Right cardiac atrium (tissue), 5 donors: Measurements from ENCODE around the gene TBKBP1. TPM values are rescaled to one million over a fixed set of nuclear protein-coding genes. Genes with fewer than 3 reads are reported as not detected.

Source experiments
- ATAC-seq, 2 donors: fragments of 200-7000 bp; cut with Tn5 transposase; one replicate each; pipeline versions ENCODE4 v1.8.0 to v1.9.1; 2020; ENCODE audit warnings: moderate library complexity in 2 of 2, mild to moderate bottlenecking in 1 of 2
- DNase-seq, 3 donors: peaks; one replicate each; pipeline ENCODE4 v3.0.0-alpha.2; 2020
- H3K27ac ChIP-seq: one replicate; pipeline ENCODE4 v1.5.1; 2013; ENCODE audit warnings: mild to moderate bottlenecking, low read length, control low read depth, moderate library complexity
- H3K27me3 ChIP-seq: one replicate; pipeline ENCODE4 v1.6.1; 2013; ENCODE audit not compliant: control insufficient read depth, insufficient read depth
- H3K4me1 ChIP-seq: one replicate; pipeline ENCODE4 v1.6.1; 2013; ENCODE audit warnings: low read length; ENCODE audit not compliant: control insufficient read depth, insufficient read depth
- H3K4me3 ChIP-seq: one replicate; pipeline ENCODE4 v1.5.1; 2013; ENCODE audit warnings: low read length, control low read depth
- H3K9me3 ChIP-seq: one replicate; pipeline ENCODE4 v1.6.1; 2013; ENCODE audit warnings: low read length; ENCODE audit not compliant: control insufficient read depth
- WGBS: extraction: QIAGEN DNeasy Blood & Tissue Kit; methylation state at CpG from one replicate; pipeline ENCODE4 v1.1.7; 2013; 5-methylcytosine and 5-hydroxymethylcytosine counted together
- intact Hi-C, 4 donors: fragments of 100-400 bp; cut with DNase I; formaldehyde crosslinking; loops; one replicate each; pipeline versions ENCODE4 v1.11.0 to v1.14.0; 2022 to 2023
- polyA plus RNA-seq: library from polyadenylated mRNA; stranded (reverse); fragments of 200-250 nt; gene quantifications from one replicate; pipeline ENCODE4 v1.2.3, GENCODE V29; 2013
- total RNA-seq, 4 donors: library from RNA; stranded (reverse); fragmentation: NEBNext Ultra II Directional; extraction: Animal tissue kit (Norgen Biotek cat#: 25700); gene quantifications; one replicate each; pipeline ENCODE4 v1.2.1, GENCODE V29; 2021
- donor health status: healthy with polysubstance abuse.
- donor health status: DM: no; HTN: yes; CAD: no.
- donor health status: DM: no; HTN: no; CAD: no.
- donor health status: DM: no; HTN: yes; CAD: no; lungs with severe emphysema.
- donor health status: DM: yes; HTN: yes; CAD: no.

The TBKBP1 gene
- total and polyA plus RNA-seq, 5 donors: 17.5 to 27.0 (median 21.5) TPM

- WGBS: 52% methylated on average over 2 of the region's 2 CpGs
- Histone ChIP-seq H3K4me1 (no peaks in the 10 kb centered on the region), H3K4me3 (no peak overlapping the region), H3K27ac (no peak overlapping the region), H3K9me3 (no peaks in the 10 kb centered on the region), H3K27me3 (no peaks in the 10 kb centered on the region)
- ATAC-seq (no peak), DNase-seq (no peak)
- intact Hi-C loops: no loop called here
Observed at GRCh38 chr17:47717261-47717697, 23.3 kb downstream of the TBKBP1 start.

GRCh38 chr17:47717979-47718621 is 24.1 kb downstream of the TBKBP1 start:
- Histone ChIP-seq H3K4me3 (no peak overlapping the region), H3K9me3 (no peaks in the 10 kb centered on the region), H3K27me3 (no peaks in the 10 kb centered on the region), H3K27ac (no peak overlapping the region), H3K4me1 (no peaks in the 10 kb centered on the region)
- DNase-seq (no peak), ATAC-seq (no peak)
- WGBS: 36% methylated on average over 9 of the region's 9 CpGs
- intact Hi-C loops: no loop called here

- intact Hi-C loops: no loop called here
- DNase-seq: no peak
- ATAC-seq: no peak
- Histone ChIP-seq H3K27ac (no peak overlapping the region), H3K9me3 (no peaks in the 10 kb centered on the region), H3K4me3 (no peak overlapping the region), H3K4me1 (no peaks in the 10 kb centered on the region), H3K27me3 (no peaks in the 10 kb centered on the region)
- WGBS: 49% methylated on average over 8 of the region's 8 CpGs
Observed at GRCh38 chr17:47718634-47719405, 24.9 kb downstream of the TBKBP1 start.

GRCh38 chr17:47719411-47720152 is 25.6 kb downstream of the TBKBP1 start:
- no peak overlapping the region for H3K27ac ChIP-seq
- no peak overlapping the region for H3K4me3 ChIP-seq
- no peaks in the 10 kb centered on the region for H3K9me3 ChIP-seq
- 70% methylated on average over 9 of the region's 9 CpGs for WGBS
- DNase-seq: no peak
- no peak for ATAC-seq
- H3K4me1 ChIP-seq: no peaks in the 10 kb centered on the region
- intact Hi-C loops: no loop called here
- H3K27me3 ChIP-seq: no peaks in the 10 kb centered on the region

GRCh38 chr17:47720196-47720595 is 26.2 kb downstream of the TBKBP1 start:
- H3K9me3 ChIP-seq: no peaks in the 10 kb centered on the region
- intact Hi-C loops: no loop called here
- no peak overlapping the region for H3K4me3 ChIP-seq
- 60% methylated on average over 11 of the region's 11 CpGs for WGBS
- DNase-seq: no peak
- no peaks in the 10 kb centered on the region for H3K4me1 ChIP-seq
- no peak overlapping the region for H3K27ac ChIP-seq
- H3K27me3 ChIP-seq: no peaks in the 10 kb centered on the region
- ATAC-seq: no peak

GRCh38 chr17:47720754-47721533 is 27.0 kb downstream of the TBKBP1 start:
- H3K27ac ChIP-seq: no peak overlapping the region
- no peak overlapping the region for H3K4me3 ChIP-seq
- intact Hi-C loops: no loop called here
- H3K27me3 ChIP-seq: no peaks in the 10 kb centered on the region
- 9% methylated on average over 36 of the region's 36 CpGs for WGBS
- ATAC-seq (peak; percentile 18 to 72), DNase-seq (peak in 1 of 3 donors; percentile 44)
- no peaks in the 10 kb centered on the region for H3K4me1 ChIP-seq
- no peaks in the 10 kb centered on the region for H3K9me3 ChIP-seq

- WGBS: 48% methylated on average over 8 of the region's 8 CpGs
- H3K4me1 ChIP-seq: no peaks in the 10 kb centered on the region
- no peak overlapping the region for H3K4me3 ChIP-seq
- ATAC-seq (no peak), DNase-seq (no peak)
- no peaks in the 10 kb centered on the region for H3K27me3 ChIP-seq
- no peak overlapping the region for H3K27ac ChIP-seq
- no peaks in the 10 kb centered on the region for H3K9me3 ChIP-seq
- intact Hi-C loops: no loop called here
Observed at GRCh38 chr17:47721725-47722124, 27.8 kb downstream of the TBKBP1 start.

- Histone ChIP-seq H3K9me3 (no peaks in the 10 kb centered on the region), H3K27ac (no peak overlapping the region), H3K4me1 (no peaks in the 10 kb centered on the region), H3K27me3 (no peaks in the 10 kb centered on the region), H3K4me3 (no peak overlapping the region)
- intact Hi-C loops: no loop called here
- 63% methylated on average over 2 of the region's 2 CpGs for WGBS
- DNase-seq (no peak), ATAC-seq (no peak)
Observed at GRCh38 chr17:47724705-47725104, 30.7 kb downstream of the TBKBP1 start.

GRCh38 chr17:47725446-47726111 is 31.6 kb downstream of the TBKBP1 start:
- no peak overlapping the region for H3K4me3 ChIP-seq
- 61% methylated on average over 13 of the region's 13 CpGs for WGBS
- H3K27me3 ChIP-seq: no peaks in the 10 kb centered on the region
- H3K4me1 ChIP-seq: no peaks in the 10 kb centered on the region
- ATAC-seq (no peak), DNase-seq (no peak)
- no peak overlapping the region for H3K27ac ChIP-seq
- intact Hi-C loops: no loop called here
- no peaks in the 10 kb centered on the region for H3K9me3 ChIP-seq
